MCF 10A (cell line): Measurements from ENCODE around the gene PPP1R1B. TPM values are rescaled to one million over a fixed set of nuclear protein-coding genes. Genes with fewer than 3 reads are reported as not detected.

Source experiments
- BruUV-seq: library from RNA; stranded (reverse); fragments of 400-500 nt; replicated peaks from 2 replicates; lab custom pipeline; 2021; lab: Mats Ljungman, UMichigan
- CTCF ChIA-PET: fragments of 300-600 bp; sonication (Branson Sonifier 250); formaldehyde crosslinking; extraction: SDS; loops from one replicate; lab custom pipeline; 2021; ENCODE audit warnings: antibody characterized with exemption, inconsistent platforms; lab: Yijun Ruan, JAX
- POLR2A ChIA-PET: fragments of 300-600, 350-650 bp; sonication (Branson Sonifier 250); formaldehyde crosslinking; extraction: SDS; loops from one replicate; lab custom pipeline; 2020; ENCODE audit warnings: antibody characterized with exemption, inconsistent platforms; lab: Yijun Ruan, JAX
- DNase-seq: peaks from one replicate; pipeline ENCODE4 v3.0.0-alpha.2; 2018; ENCODE audit not compliant: unreplicated experiment
- H3K27ac Mint-ChIP-seq: one replicate; pipeline ENCODE4 v1.8.0; 2022; ENCODE audit warnings: mild to moderate bottlenecking, low read depth, mixed read lengths; ENCODE audit not compliant: unreplicated experiment
- H3K27me3 Mint-ChIP-seq: one replicate; pipeline ENCODE4 v1.8.0; 2022; ENCODE audit warnings: mixed read lengths; ENCODE audit not compliant: insufficient read depth, unreplicated experiment
- H3K36me3 Mint-ChIP-seq: one replicate; pipeline ENCODE4 v1.8.0; 2022; ENCODE audit warnings: mild to moderate bottlenecking, moderate library complexity, mixed read lengths; ENCODE audit not compliant: insufficient read depth, unreplicated experiment
- H3K4me1 Mint-ChIP-seq: one replicate; pipeline ENCODE4 v1.8.0; 2022; ENCODE audit warnings: mixed read lengths; ENCODE audit not compliant: insufficient read depth, unreplicated experiment
- H3K4me3 Mint-ChIP-seq: one replicate; pipeline ENCODE4 v1.8.0; 2022; ENCODE audit warnings: mild to moderate bottlenecking, moderate library complexity, mixed read lengths; ENCODE audit not compliant: unreplicated experiment
- H3K9me3 Mint-ChIP-seq: one replicate; pipeline ENCODE4 v1.8.0; 2022; ENCODE audit warnings: mixed read lengths; ENCODE audit not compliant: unreplicated experiment
- intact Hi-C: fragments of 100-400 bp; cut with micrococcal nuclease; formaldehyde crosslinking; loops from 2 replicates; pipeline ENCODE4 v1.14.1; 2022
- total RNA-seq: library from RNA; stranded (reverse); gene quantifications from 2 replicates; pipeline ENCODE4 v1.2.3, GENCODE V29; 2022
- TF ChIP-seq, protein P1 (sequence below): fragments of 200-600 bp; IDR thresholded peaks from one replicate; pipeline ENCODE4 v1.8.0; 2022; ENCODE audit warnings: antibody characterized with exemption, mild to moderate bottlenecking; ENCODE audit not compliant: unreplicated experiment

The PPP1R1B gene
- total RNA-seq, 1 experiment from 2014 or later, result not detected

DNA sequence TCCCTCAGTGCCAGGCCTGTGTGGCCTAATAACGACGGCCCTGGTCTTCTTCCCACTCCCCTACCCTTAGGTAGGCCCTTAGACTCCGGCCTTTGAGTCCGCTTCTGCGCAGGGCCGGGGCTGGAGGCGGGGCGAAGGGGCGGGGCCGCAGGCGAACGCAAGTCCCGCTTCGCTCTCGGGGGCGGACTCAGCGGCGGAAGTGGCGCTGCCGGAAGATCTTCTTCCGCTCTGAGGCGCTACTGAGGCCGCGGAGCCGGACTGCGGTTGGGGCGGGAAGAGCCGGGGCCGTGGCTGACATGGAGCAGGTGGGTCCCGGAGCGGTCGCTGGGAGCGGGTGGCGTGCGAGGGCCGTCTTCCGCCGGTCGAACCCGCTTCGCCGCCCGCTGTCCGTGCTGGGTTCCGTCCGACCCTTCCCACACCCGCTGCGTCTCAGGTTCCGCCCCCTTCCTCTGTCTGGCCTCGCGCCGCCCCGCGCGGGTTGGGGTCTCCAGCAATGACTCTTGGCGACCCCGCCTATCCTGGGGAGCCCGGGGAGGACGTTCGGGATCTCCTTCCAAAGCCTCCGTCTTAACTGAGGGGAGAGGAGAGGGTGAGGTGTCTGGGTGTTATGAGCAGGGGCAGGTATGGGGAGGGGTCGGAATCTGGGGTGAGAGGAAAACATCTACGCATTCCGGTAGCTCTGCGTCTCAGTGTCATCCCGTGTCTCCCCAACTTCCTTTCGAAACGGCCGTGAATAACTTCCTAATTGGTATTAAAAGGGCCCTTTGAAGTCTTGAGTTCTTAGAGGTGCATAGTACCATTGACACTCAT is 10.4 kb downstream of the PPP1R1B start, which contains the start of gene STARD3:
TSS of gene STARD3 (plus strand) at position 218 of the 810 bp plus-strand sequence. CDS start 16,388 bp downstream, outside the sequence.
- peak within 1 kb of the TSS; percentile 93 for H3K4me3 Mint-ChIP-seq
- H3K27me3 Mint-ChIP-seq, result peaks cover 3% of the 10 kb centered on the region
- POLR2A ChIA-PET, result interaction anchor here (0.6 to 2.4 kb wide), 19 partner anchors 9 to 884 kb away, joined by 3 to 16 read pairs (median 3); partner anchors contain the start of genes ERBB2, PGAP3 and PSMD3
- H3K27ac Mint-ChIP-seq, result peak within 1 kb of the TSS; percentile 97
- TF ChIP-seq, protein P1, sequence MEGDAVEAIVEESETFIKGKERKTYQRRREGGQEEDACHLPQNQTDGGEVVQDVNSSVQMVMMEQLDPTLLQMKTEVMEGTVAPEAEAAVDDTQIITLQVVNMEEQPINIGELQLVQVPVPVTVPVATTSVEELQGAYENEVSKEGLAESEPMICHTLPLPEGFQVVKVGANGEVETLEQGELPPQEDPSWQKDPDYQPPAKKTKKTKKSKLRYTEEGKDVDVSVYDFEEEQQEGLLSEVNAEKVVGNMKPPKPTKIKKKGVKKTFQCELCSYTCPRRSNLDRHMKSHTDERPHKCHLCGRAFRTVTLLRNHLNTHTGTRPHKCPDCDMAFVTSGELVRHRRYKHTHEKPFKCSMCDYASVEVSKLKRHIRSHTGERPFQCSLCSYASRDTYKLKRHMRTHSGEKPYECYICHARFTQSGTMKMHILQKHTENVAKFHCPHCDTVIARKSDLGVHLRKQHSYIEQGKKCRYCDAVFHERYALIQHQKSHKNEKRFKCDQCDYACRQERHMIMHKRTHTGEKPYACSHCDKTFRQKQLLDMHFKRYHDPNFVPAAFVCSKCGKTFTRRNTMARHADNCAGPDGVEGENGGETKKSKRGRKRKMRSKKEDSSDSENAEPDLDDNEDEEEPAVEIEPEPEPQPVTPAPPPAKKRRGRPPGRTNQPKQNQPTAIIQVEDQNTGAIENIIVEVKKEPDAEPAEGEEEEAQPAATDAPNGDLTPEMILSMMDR, result peak; percentile 9
- intact Hi-C loops, result loop anchor here (5.0 kb wide), 2 partner anchors 50 to 115 kb away; partner anchors contain the start of gene PGAP3
- no TSS peak for BruUV-seq
- peak; percentile 82 for DNase-seq
- CTCF ChIA-PET, result interaction anchor here (0.7 to 9.9 kb wide), 5 partner anchors 16 to 118 kb away, joined by 3 to 146 read pairs (median 4); partner anchors contain the start of gene MIEN1
- H3K9me3 Mint-ChIP-seq, result no peaks in the 10 kb centered on the region
- no peaks in the 10 kb centered on the region for H3K36me3 Mint-ChIP-seq
- H3K4me1 Mint-ChIP-seq, result peaks cover 20% of the 10 kb centered on the region

DNA sequence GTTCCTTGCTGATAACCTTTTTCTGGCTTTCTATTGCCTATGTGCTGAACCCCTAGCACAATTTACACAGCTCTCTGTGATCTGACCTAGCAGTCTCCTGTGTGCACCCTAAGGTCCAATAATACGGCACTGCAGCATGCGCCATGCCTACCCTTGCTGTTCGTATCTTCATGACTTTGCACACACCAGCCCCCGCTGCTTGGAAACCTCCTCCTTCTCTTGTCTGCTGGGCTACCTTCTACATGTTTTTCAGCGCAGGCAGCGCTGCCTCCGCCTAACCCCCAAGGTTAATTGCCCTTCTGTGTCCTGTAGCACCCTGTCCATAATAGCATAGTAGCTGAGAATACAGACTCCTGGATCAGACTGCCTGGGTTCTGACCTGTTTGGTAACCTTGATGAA is 11.6 kb downstream of the PPP1R1B start:
- Mint-ChIP-seq H3K4me3 (peak overlapping the region; percentile 93), H3K36me3 (no peaks in the 10 kb centered on the region), H3K27me3 (no peaks in the 10 kb centered on the region), H3K9me3 (no peaks in the 10 kb centered on the region), H3K4me1 (peaks cover 27% of the 10 kb centered on the region), H3K27ac (peak overlapping the region; percentile 97)
- TF ChIP-seq, protein P1, result no peak
- DNase-seq, result no peak
- BruUV-seq, result no TSS peak
- intact Hi-C loops, result loop anchor here (5.0 kb wide), 2 partner anchors 49 to 114 kb away; partner anchors contain the start of gene PGAP3
- ChIA-PET CTCF (interaction anchor here (0.6 to 9.9 kb wide), 8 partner anchors 14 to 523 kb away, joined by 3 to 146 read pairs (median 4); partner anchors contain the start of gene MIEN1), POLR2A (interaction anchor here (1.1 to 2.4 kb wide), 6 partner anchors 20 to 343 kb away, joined by 3 to 16 read pairs (median 6); partner anchors contain the start of genes ERBB2, PGAP3 and PSMD3)

DNA sequence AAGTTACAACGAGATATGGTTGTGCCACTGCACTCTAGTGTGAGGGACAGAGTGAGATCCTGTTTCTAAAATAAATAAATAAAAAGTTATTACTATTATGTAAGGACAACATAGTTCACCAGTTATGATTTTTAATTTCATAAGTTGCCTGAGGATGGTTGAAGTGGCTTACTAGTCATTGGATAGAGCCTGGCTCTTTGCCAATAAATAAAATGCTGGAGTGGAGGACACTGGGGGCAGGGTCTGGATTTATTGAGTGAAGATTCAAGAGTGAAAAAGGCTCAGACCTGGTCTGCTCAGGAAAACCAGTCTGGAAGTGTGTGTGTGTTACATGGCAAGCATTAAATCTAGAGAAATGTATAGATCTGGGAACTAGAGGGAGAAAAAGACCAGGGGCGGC is 12.3 kb downstream of the PPP1R1B start:
- TF ChIP-seq, protein P1, result no peak
- Mint-ChIP-seq H3K27me3 (no peaks in the 10 kb centered on the region), H3K4me3 (no peak overlapping the region), H3K9me3 (no peaks in the 10 kb centered on the region), H3K27ac (peak overlapping the region; percentile 97), H3K36me3 (no peaks in the 10 kb centered on the region), H3K4me1 (peaks cover 35% of the 10 kb centered on the region)
- ChIA-PET POLR2A (no interaction called here), CTCF (interaction anchor here (1.4 to 9.9 kb wide), 2 partner anchors 15 to 17 kb away, joined by 6 to 146 read pairs; no protein-coding TSS in a partner anchor)
- no TSS peak for BruUV-seq
- intact Hi-C loops, result loop anchor here (5.0 kb wide), 2 partner anchors 48 to 113 kb away; partner anchors contain the start of gene PGAP3
- no peak for DNase-seq
